A549 (cell line): Measurements from ENCODE around the gene CALM3. TPM values are rescaled to one million over a fixed set of nuclear protein-coding genes. Genes with fewer than 3 reads are reported as not detected.
A peak's percentile ranks its signal among the peaks of the same experiment; 100 is the strongest.

ENCODE experiments used
- ATAC-seq, 2 experiments: fragments of 200-7000 bp in 1 of 2; fragments of >200 bp in 1 of 2; cut with Nextera tagmentation in 1 of 2; cut with Tn5 transposase in 1 of 2; 3 replicates each; pipeline versions ENCODE4 v1.8.0 to v1.9.1; 2018 to 2020; ENCODE audit warnings: mild to moderate bottlenecking in 1 of 2, moderate library complexity in 1 of 2
- CTCF ChIA-PET: fragments of 300-600 bp; sonication (Branson Sonifier 250); formaldehyde crosslinking; extraction: SDS; loops from one replicate; lab custom pipeline; 2021; ENCODE audit warnings: antibody characterized with exemption, inconsistent platforms; lab: Yijun Ruan, JAX
- POLR2A ChIA-PET: fragments of 350-600 bp; formaldehyde crosslinking; extraction: SDS; loops from one replicate; lab custom pipeline; 2021; ENCODE audit warnings: antibody characterized with exemption, inconsistent platforms; lab: Yijun Ruan, JAX
- DNase-seq, 2 experiments: peaks; one replicate each; pipeline versions ENCODE4 v3.0.0 to v3.0.0-alpha.2; 2011 to 2016; ENCODE audit warnings: low read depth in 1 of 2, low spot score in 1 of 2
- FAIRE-seq: peaks from 2 replicates; lab custom pipeline; 2011; peaks lifted over from hg19 to GRCh38; lab: Jason Lieb, UNC
- H3K27ac ChIP-seq, 2 experiments: fragments of >200 bp; sonication (Bioruptor Twin); formaldehyde crosslinking; 3 replicates each; pipeline ENCODE4 v1.5.1; 2016 to 2017
- H3K4me1 ChIP-seq: fragments of >200 bp; sonication (Bioruptor Twin); formaldehyde crosslinking; 3 replicates; pipeline ENCODE4 v1.6.1; 2016
- H3K4me2 ChIP-seq: fragments of >200 bp; sonication (Bioruptor Twin); formaldehyde crosslinking; 3 replicates; pipeline ENCODE4 v1.6.1; 2016
- H3K4me3 ChIP-seq: fragments of >200 bp; sonication (Bioruptor Twin); formaldehyde crosslinking; 3 replicates; pipeline ENCODE4 v1.5.1; 2016
- H3K9me3 ChIP-seq: fragments of >200 bp; sonication (Bioruptor Twin); formaldehyde crosslinking; 3 replicates; pipeline ENCODE4 v1.6.1; 2016
- CEBPB ChIP-seq, 2 experiments: fragments of >200 bp in 1 of 2; sonication (Bioruptor Twin) in 1 of 2; formaldehyde crosslinking in 1 of 2; IDR thresholded peaks; 2 replicates each; pipeline ENCODE4 v1.6.1; 2012 to 2016
- CTCF ChIP-seq: fragments of >200 bp; sonication (Bioruptor Twin); formaldehyde crosslinking; IDR thresholded peaks from 3 replicates; pipeline ENCODE4 v1.5.1; 2016
- E2F6 ChIP-seq: IDR thresholded peaks from 2 replicates; pipeline ENCODE4 v1.6.1; 2012; ENCODE audit warnings: low read depth, borderline replicate concordance
- HDAC2 ChIP-seq: fragments of 200-600 bp; sonication (generic); IDR thresholded peaks from 2 replicates; pipeline ENCODE4 v1.6.1; 2016
- HMGXB4 ChIP-seq: fragments of 250-450 bp; sonication (Bioruptor Pico); IDR thresholded peaks from 2 replicates; pipeline ENCODE4 v1.5.0; 2021; ENCODE audit warnings: mild to moderate bottlenecking, moderate library complexity, borderline replicate concordance
- JUN ChIP-seq, 2 experiments: fragments of >200 bp; sonication (Bioruptor Twin); formaldehyde crosslinking; IDR thresholded peaks; 2 replicates in 1 of 2; 3 replicates in 1 of 2; pipeline ENCODE4 v1.6.1; 2016 to 2017
- KDM5A ChIP-seq: fragments of 200-600 bp; sonication (generic); IDR thresholded peaks from 2 replicates; pipeline ENCODE4 v1.6.1; 2016; ENCODE audit warnings: antibody characterized with exemption, mild to moderate bottlenecking
- MAX ChIP-seq: IDR thresholded peaks from 2 replicates; pipeline ENCODE4 v1.6.1; 2012
- MAZ ChIP-seq: fragments of 150-350 bp; IDR thresholded peaks from 2 replicates; pipeline ENCODE4 v1.6.1; 2014; ENCODE audit warnings: antibody characterized with exemption, low read depth, low read length, borderline replicate concordance
- MYC ChIP-seq: IDR thresholded peaks from 2 replicates; pipeline ENCODE4 v1.6.1; 2012; ENCODE audit warnings: mild to moderate bottlenecking, inconsistent platforms, low read length, improper control_type of control experiment, borderline replicate concordance
- PBX3 ChIP-seq: IDR thresholded peaks from 2 replicates; pipeline ENCODE4 v1.6.1; 2012
- RAD21 ChIP-seq, 2 experiments: fragments of >200 bp in 1 of 2; sonication (Bioruptor Twin) in 1 of 2; formaldehyde crosslinking in 1 of 2; IDR thresholded peaks in 1 of 2; conservative IDR thresholded peaks in 1 of 2; 2 replicates in 1 of 2; 3 replicates in 1 of 2; pipeline ENCODE4 v1.6.1; 2012 to 2018; ENCODE audit warnings: inconsistent platforms in 1 of 2
- RARB ChIP-seq: fragments of 250-450 bp; sonication (Bioruptor Pico); IDR thresholded peaks from 2 replicates; pipeline ENCODE4 v1.8.0; 2021; ENCODE audit warnings: mild to moderate bottlenecking, moderate library complexity
- REST ChIP-seq: fragments of 200-600 bp; sonication (generic); IDR thresholded peaks from 2 replicates; pipeline ENCODE4 v1.6.1; 2016; ENCODE audit warnings: antibody characterized with exemption, mild to moderate bottlenecking, moderate library complexity
- SMC3 ChIP-seq: fragments of >200 bp; sonication (Bioruptor Twin); formaldehyde crosslinking; IDR thresholded peaks from 3 replicates; pipeline ENCODE4 v1.6.1; 2018; ENCODE audit warnings: inconsistent platforms
- ZFP36 ChIP-seq: fragments of 450-650 bp; IDR thresholded peaks from 2 replicates; pipeline ENCODE4 v1.6.1; 2014; ENCODE audit warnings: borderline replicate concordance; ENCODE audit not compliant: partially characterized antibody
- WGBS: methylation state at CpG from one replicate; pipeline ENCODE4 v1.1.6; 2017; ENCODE audit errors: missing lambda C conversion rate; 5-methylcytosine and 5-hydroxymethylcytosine counted together
- polyA plus RNA-seq, 4 experiments: library from polyadenylated mRNA; depleted of rRNA in 3 of 4; stranded (reverse); fragments of >200 nt; fragmentation: RNase III in 1 of 4; extraction: RNeasy Plus Mini Kit Qiagen cat#74134 plus additional on column Dnase treatment in 1 of 4; gene quantifications; 2 replicates in 3 of 4; 3 replicates in 1 of 4; pipeline ENCODE4 v1.2.3, GENCODE V29; 2011 to 2017

Gene CALM3
- polyA plus RNA-seq, 2 of the 4 experiments (the other 2 are of a cell fraction), result 303 to 548 TPM

GRCh38 chr19:46615966-46616365 is 14.8 kb downstream of the CALM3 start:
- CTCF ChIA-PET, result interaction anchor here (0.7 to 34.1 kb wide), 16 partner anchors 8 to 307 kb away, joined by 3 to 737 read pairs (median 5); partner anchors contain the start of genes CALM3, DACT3, GNG8 and PTGIR
- no peak for FAIRE-seq
- TF ChIP-seq E2F6 (no peak), CTCF (no peak), JUN (IDR thresholded peaks at IDR 0.05) (no peak), CEBPB (IDR thresholded peaks at IDR 0.05) (no peak), REST (no peak), KDM5A (no peak), HDAC2 (no peak), PBX3 (no peak), HMGXB4 (CRISPR knock-in tag) (no peak), RARB (CRISPR knock-in tag) (no peak), MAZ (no peak), MYC (no peak)
- TF ChIP-seq, all 56 proteins: peak for 0

GRCh38 chr19:46616631-46617322 is 15.6 kb downstream of the CALM3 start:
- POLR2A ChIA-PET, result interaction anchor here (0.5 to 1.5 kb wide), 4 partner anchors 16 to 526 kb away, joined by 3 to 10 read pairs (median 3); partner anchors contain the start of gene CALM3
- Histone ChIP-seq H3K9me3 (no peaks in the 10 kb centered on the region), H3K27ac (no peak overlapping the region), H3K4me3 (no peak overlapping the region), H3K4me1 (0 out of 3 replicates have a peak, but pooled peaks cover 8% of the 10 kb centered on the region), H3K4me2 (no peak overlapping the region)
- DNase-seq, result peak; percentile 77 to 96
- CTCF ChIA-PET, result interaction anchor here (0.7 to 34.1 kb wide), 27 partner anchors 7 to 306 kb away, joined by 3 to 737 read pairs (median 5); partner anchors contain the start of genes CALM3, DACT3, GNG8 and PTGIR
- peak; percentile 89 to 91 for ATAC-seq
- no peak for FAIRE-seq
- WGBS, result 37% methylated on average over 17 of the region's 17 CpGs
- TF ChIP-seq MAX, result 0 out of 2 replicates have a peak, but pooled peaks have one; percentile 22
- peak; percentile 76 for TF ChIP-seq SMC3
- TF ChIP-seq RAD21 (conservative IDR thresholded peaks at IDR 0.05 in 1 of 2, IDR thresholded peaks at IDR 0.05 in 1 of 2), result peak; percentile 62 to 69
- TF ChIP-seq CTCF, result peak; percentile 75
- TF ChIP-seq ZFP36, result no peak
- TF ChIP-seq, all 56 proteins: peak for 4

More at GRCh38 chr19:46615966-46616365, 14.8 kb downstream of the CALM3 start:
- H3K4me1 ChIP-seq, result 0 out of 3 replicates have a peak, but pooled peaks cover 8% of the 10 kb centered on the region
- DNase-seq (no peak), ATAC-seq (no peak)
- WGBS, result 56% methylated on average over 10 of the region's 10 CpGs
- no peak overlapping the region for H3K4me3 ChIP-seq
- H3K27ac ChIP-seq, result no peak overlapping the region
- no peaks in the 10 kb centered on the region for H3K9me3 ChIP-seq
- H3K4me2 ChIP-seq, result no peak overlapping the region
- POLR2A ChIA-PET, result no interaction called here
